ENCODE measurements around the gene ENTHD1.
"Not testable (repeated sequence)": the region's sequence is repeated elsewhere in the genome, so short reads cannot be mapped to it uniquely, and the experiment has no call there.

The ENTHD1 gene

GRCh38 chr22:39868741-39869140 is 24.8 kb downstream of the ENTHD1 start:
- no peaks in the 10 kb centered on the region for H3K36me3 ChIP-seq (ENCODE audit: insufficient read depth, low read depth, low read length)
- no peak overlapping the region for H3K9ac ChIP-seq (ENCODE audit: low read depth, low read length)
- H3K27me3 ChIP-seq (ENCODE audit: insufficient read depth, low read length): peaks cover 4% of the 10 kb centered on the region; the same call in 1 of the 2 replicates
- no peak overlapping the region for H3K27ac ChIP-seq (ENCODE audit: low read length)
- no peaks in the 10 kb centered on the region for H3K4me1 ChIP-seq (ENCODE audit: insufficient read depth, low read length)
- no peaks in the 10 kb centered on the region for H3K9me3 ChIP-seq (ENCODE audit: insufficient read depth, low read depth, low read length)
- H3K4me3 ChIP-seq (ENCODE audit: low read length): no peak overlapping the region

- H3K9ac ChIP-seq (ENCODE audit: low read depth, low read length): no peak overlapping the region
- H3K4me1 ChIP-seq (ENCODE audit: insufficient read depth, low read length): no peaks in the 10 kb centered on the region
- peaks cover 2% of the 10 kb centered on the region; the same call in 1 of the 2 replicates for H3K27me3 ChIP-seq (ENCODE audit: insufficient read depth, low read length)
- no peaks in the 10 kb centered on the region for H3K9me3 ChIP-seq (ENCODE audit: insufficient read depth, low read depth, low read length)
- H3K36me3 ChIP-seq (ENCODE audit: insufficient read depth, low read depth, low read length): no peaks in the 10 kb centered on the region
- no peak overlapping the region for H3K4me3 ChIP-seq (ENCODE audit: low read length)
- no peak overlapping the region for H3K27ac ChIP-seq (ENCODE audit: low read length)
Measured at GRCh38 chr22:39859903-39860588, 33.5 kb downstream of the ENTHD1 start.

GRCh38 chr22:39856588-39856987 is 37.0 kb downstream of the ENTHD1 start:
- H3K4me3 ChIP-seq (ENCODE audit: low read length): no peak overlapping the region
- H3K4me1 ChIP-seq (ENCODE audit: insufficient read depth, low read length): no peaks in the 10 kb centered on the region
- H3K27ac ChIP-seq (ENCODE audit: low read length): no peak overlapping the region
- H3K9ac ChIP-seq (ENCODE audit: low read depth, low read length): no peak overlapping the region
- H3K27me3 ChIP-seq (ENCODE audit: insufficient read depth, low read length): no peaks in the 10 kb centered on the region; the same call in 1 of the 2 replicates
- H3K9me3 ChIP-seq (ENCODE audit: insufficient read depth, low read depth, low read length): no peaks in the 10 kb centered on the region
- H3K36me3 ChIP-seq (ENCODE audit: insufficient read depth, low read depth, low read length): no peaks in the 10 kb centered on the region

- H3K9me3 ChIP-seq (ENCODE audit: insufficient read depth, low read depth, low read length): no peaks in the 10 kb centered on the region
- no peak overlapping the region for H3K27ac ChIP-seq (ENCODE audit: low read length)
- no peaks in the 10 kb centered on the region for H3K36me3 ChIP-seq (ENCODE audit: insufficient read depth, low read depth, low read length)
- no peak overlapping the region for H3K4me3 ChIP-seq (ENCODE audit: low read length)
- no peaks in the 10 kb centered on the region for H3K4me1 ChIP-seq (ENCODE audit: insufficient read depth, low read length)
- no peak overlapping the region for H3K9ac ChIP-seq (ENCODE audit: low read depth, low read length)
- no peaks in the 10 kb centered on the region for H3K27me3 ChIP-seq (ENCODE audit: insufficient read depth, low read length)
Measured at GRCh38 chr22:39852799-39853198, 40.8 kb downstream of the ENTHD1 start.

GRCh38 chr22:39851606-39852315 is 41.8 kb downstream of the ENTHD1 start:
- no peak overlapping the region for H3K4me3 ChIP-seq (ENCODE audit: low read length)
- H3K9ac ChIP-seq (ENCODE audit: low read depth, low read length): no peak overlapping the region
- H3K9me3 ChIP-seq (ENCODE audit: insufficient read depth, low read depth, low read length): no peaks in the 10 kb centered on the region
- no peaks in the 10 kb centered on the region for H3K27me3 ChIP-seq (ENCODE audit: insufficient read depth, low read length)
- no peak overlapping the region for H3K27ac ChIP-seq (ENCODE audit: low read length)
- no peaks in the 10 kb centered on the region for H3K4me1 ChIP-seq (ENCODE audit: insufficient read depth, low read length)
- H3K36me3 ChIP-seq (ENCODE audit: insufficient read depth, low read depth, low read length): no peaks in the 10 kb centered on the region

- Histone ChIP-seq H3K9me3 (ENCODE audit: insufficient read depth, low read depth, low read length) (no peaks in the 10 kb centered on the region), H3K27ac (ENCODE audit: low read length) (no peak overlapping the region), H3K4me1 (ENCODE audit: insufficient read depth, low read length) (no peaks in the 10 kb centered on the region), H3K36me3 (ENCODE audit: insufficient read depth, low read depth, low read length) (no peaks in the 10 kb centered on the region), H3K9ac (ENCODE audit: low read depth, low read length) (no peak overlapping the region), H3K4me3 (ENCODE audit: low read length) (no peak overlapping the region), H3K27me3 (ENCODE audit: insufficient read depth, low read length) (no peaks in the 10 kb centered on the region)
Measured at GRCh38 chr22:39847477-39847876, 46.1 kb downstream of the ENTHD1 start.

GRCh38 chr22:39846539-39846938 is 47.0 kb downstream of the ENTHD1 start:
- not testable (repeated sequence) for H3K4me3 ChIP-seq (ENCODE audit: low read length); H3K4me1 ChIP-seq (ENCODE audit: insufficient read depth, low read length); H3K9ac ChIP-seq (ENCODE audit: low read depth, low read length); H3K27me3 ChIP-seq (ENCODE audit: insufficient read depth, low read length); H3K36me3 ChIP-seq (ENCODE audit: insufficient read depth, low read depth, low read length); H3K9me3 ChIP-seq (ENCODE audit: insufficient read depth, low read depth, low read length); H3K27ac ChIP-seq (ENCODE audit: low read length)

GRCh38 chr22:39845529-39845928 is 48.0 kb downstream of the ENTHD1 start:
- Histone ChIP-seq H3K9me3 (ENCODE audit: insufficient read depth, low read depth, low read length) (no peaks in the 10 kb centered on the region), H3K9ac (ENCODE audit: low read depth, low read length) (no peak overlapping the region), H3K27me3 (ENCODE audit: insufficient read depth, low read length) (no peaks in the 10 kb centered on the region), H3K4me1 (ENCODE audit: insufficient read depth, low read length) (no peaks in the 10 kb centered on the region), H3K4me3 (ENCODE audit: low read length) (no peak overlapping the region), H3K36me3 (ENCODE audit: insufficient read depth, low read depth, low read length) (no peaks in the 10 kb centered on the region), H3K27ac (ENCODE audit: low read length) (no peak overlapping the region)

- no peaks in the 10 kb centered on the region for H3K27me3 ChIP-seq (ENCODE audit: insufficient read depth, low read length)
- H3K4me3 ChIP-seq (ENCODE audit: low read length): no peak overlapping the region
- no peaks in the 10 kb centered on the region for H3K9me3 ChIP-seq (ENCODE audit: insufficient read depth, low read depth, low read length)
- no peaks in the 10 kb centered on the region for H3K36me3 ChIP-seq (ENCODE audit: insufficient read depth, low read depth, low read length)
- H3K4me1 ChIP-seq (ENCODE audit: insufficient read depth, low read length): no peaks in the 10 kb centered on the region
- H3K27ac ChIP-seq (ENCODE audit: low read length): no peak overlapping the region
- no peak overlapping the region for H3K9ac ChIP-seq (ENCODE audit: low read depth, low read length)
Measured at GRCh38 chr22:39839917-39840510, 53.5 kb downstream of the ENTHD1 start.

- no peaks in the 10 kb centered on the region for H3K27me3 ChIP-seq (ENCODE audit: insufficient read depth, low read length)
- no peaks in the 10 kb centered on the region for H3K4me1 ChIP-seq (ENCODE audit: insufficient read depth, low read length)
- no peaks in the 10 kb centered on the region for H3K9me3 ChIP-seq (ENCODE audit: insufficient read depth, low read depth, low read length)
- H3K9ac ChIP-seq (ENCODE audit: low read depth, low read length): no peak overlapping the region
- no peaks in the 10 kb centered on the region for H3K36me3 ChIP-seq (ENCODE audit: insufficient read depth, low read depth, low read length)
- no peak overlapping the region for H3K4me3 ChIP-seq (ENCODE audit: low read length)
- H3K27ac ChIP-seq (ENCODE audit: low read length): no peak overlapping the region
Measured at GRCh38 chr22:39839204-39839603, 54.4 kb downstream of the ENTHD1 start.

GRCh38 chr22:39833610-39834009 is 60.0 kb downstream of the ENTHD1 start:
- Histone ChIP-seq H3K9me3 (ENCODE audit: insufficient read depth, low read depth, low read length) (no peaks in the 10 kb centered on the region), H3K4me1 (ENCODE audit: insufficient read depth, low read length) (no peaks in the 10 kb centered on the region; the same call in 1 of the 2 replicates), H3K27ac (ENCODE audit: low read length) (no peak overlapping the region), H3K4me3 (ENCODE audit: low read length) (no peak overlapping the region), H3K27me3 (ENCODE audit: insufficient read depth, low read length) (no peaks in the 10 kb centered on the region), H3K36me3 (ENCODE audit: insufficient read depth, low read depth, low read length) (no peaks in the 10 kb centered on the region), H3K9ac (ENCODE audit: low read depth, low read length) (no peak overlapping the region)

GRCh38 chr22:39833093-39833492 is 60.5 kb downstream of the ENTHD1 start:
- Histone ChIP-seq H3K27me3 (ENCODE audit: insufficient read depth, low read length) (no peaks in the 10 kb centered on the region), H3K27ac (ENCODE audit: low read length) (no peak overlapping the region), H3K36me3 (ENCODE audit: insufficient read depth, low read depth, low read length) (no peaks in the 10 kb centered on the region), H3K4me1 (ENCODE audit: insufficient read depth, low read length) (no peaks in the 10 kb centered on the region; the same call in 1 of the 2 replicates), H3K4me3 (ENCODE audit: low read length) (no peak overlapping the region), H3K9ac (ENCODE audit: low read depth, low read length) (no peak overlapping the region), H3K9me3 (ENCODE audit: insufficient read depth, low read depth, low read length) (no peaks in the 10 kb centered on the region)
